GM08714 (cell line): ENCODE measurements around the gene ATOSA.

Experiments used
- H3K4me3 ChIP-seq: fragments of 200-500 bp; sonication (Bioruptor generic); 2 replicates; pipeline ENCODE4 v1.5.1; 2014; ENCODE audit warnings: mild to moderate bottlenecking, low read length, inconsistent platforms
- ZNF274 ChIP-seq: IDR thresholded peaks from 2 replicates; pipeline ENCODE4 v1.6.1; 2012; ENCODE audit warnings: mild to moderate bottlenecking, low read depth, low read length

The ATOSA gene

DNA sequence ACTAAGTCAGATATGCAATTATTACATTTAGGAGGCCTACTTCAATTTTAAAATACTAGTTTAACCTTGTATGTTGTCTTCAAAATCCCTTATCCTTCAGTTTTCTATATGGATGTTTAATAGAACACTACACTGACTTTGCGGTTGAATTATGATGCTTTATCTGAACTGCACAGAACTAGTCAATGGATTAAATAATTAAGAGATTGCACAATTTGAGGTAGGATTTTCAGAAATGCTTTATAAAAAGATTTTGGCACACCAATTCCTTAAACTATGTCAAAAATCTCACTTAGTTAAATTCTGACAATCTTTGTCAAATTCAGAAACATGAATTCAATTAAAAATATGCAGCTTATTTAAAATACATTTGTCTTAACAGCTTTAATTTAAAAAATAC is 28.1 kb downstream of the ATOSA start:
- TF ChIP-seq ZNF274 = no peak
- no peak overlapping the region; the same call in 1 of the 2 replicates for H3K4me3 ChIP-seq

DNA sequence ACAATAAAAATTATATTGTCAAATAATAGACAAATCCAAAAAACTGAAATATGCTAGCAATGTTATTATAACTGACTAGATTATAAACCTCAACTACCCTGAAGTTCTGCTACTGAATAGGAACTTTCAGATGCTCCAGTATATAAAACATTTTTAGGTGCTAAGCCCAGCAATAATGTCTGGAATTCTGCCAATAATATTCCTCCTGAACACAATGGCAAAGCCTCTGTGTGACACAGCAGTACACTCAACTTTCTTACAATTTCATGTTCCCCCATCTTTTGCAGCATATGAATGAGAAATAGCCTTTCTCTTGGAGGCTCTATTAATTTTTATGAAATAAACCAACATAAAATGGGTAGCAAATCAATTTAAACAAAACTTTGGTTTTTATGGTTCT is 29.5 kb downstream of the ATOSA start:
- H3K4me3 ChIP-seq = no peak overlapping the region
- no peak for TF ChIP-seq ZNF274

DNA sequence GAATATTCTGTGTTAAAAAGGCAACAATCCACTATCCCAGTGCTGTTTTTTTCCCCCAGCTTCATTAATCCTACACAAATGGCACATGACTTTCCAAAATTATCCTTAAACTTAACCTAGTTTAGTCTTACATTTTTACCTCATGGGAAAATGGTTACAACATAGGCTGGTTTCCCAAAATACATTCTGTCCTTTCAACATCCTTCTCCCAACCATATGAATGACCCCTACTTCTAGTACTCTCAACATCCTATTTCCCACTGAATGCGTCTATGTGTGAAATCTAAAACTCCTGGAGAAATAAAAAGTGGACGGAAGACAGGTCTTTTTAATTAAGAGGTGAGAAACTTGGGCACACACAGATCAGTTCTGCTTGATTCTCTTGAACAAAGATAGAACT is 33.3 kb downstream of the ATOSA start:
- TF ChIP-seq ZNF274 = no peak

DNA sequence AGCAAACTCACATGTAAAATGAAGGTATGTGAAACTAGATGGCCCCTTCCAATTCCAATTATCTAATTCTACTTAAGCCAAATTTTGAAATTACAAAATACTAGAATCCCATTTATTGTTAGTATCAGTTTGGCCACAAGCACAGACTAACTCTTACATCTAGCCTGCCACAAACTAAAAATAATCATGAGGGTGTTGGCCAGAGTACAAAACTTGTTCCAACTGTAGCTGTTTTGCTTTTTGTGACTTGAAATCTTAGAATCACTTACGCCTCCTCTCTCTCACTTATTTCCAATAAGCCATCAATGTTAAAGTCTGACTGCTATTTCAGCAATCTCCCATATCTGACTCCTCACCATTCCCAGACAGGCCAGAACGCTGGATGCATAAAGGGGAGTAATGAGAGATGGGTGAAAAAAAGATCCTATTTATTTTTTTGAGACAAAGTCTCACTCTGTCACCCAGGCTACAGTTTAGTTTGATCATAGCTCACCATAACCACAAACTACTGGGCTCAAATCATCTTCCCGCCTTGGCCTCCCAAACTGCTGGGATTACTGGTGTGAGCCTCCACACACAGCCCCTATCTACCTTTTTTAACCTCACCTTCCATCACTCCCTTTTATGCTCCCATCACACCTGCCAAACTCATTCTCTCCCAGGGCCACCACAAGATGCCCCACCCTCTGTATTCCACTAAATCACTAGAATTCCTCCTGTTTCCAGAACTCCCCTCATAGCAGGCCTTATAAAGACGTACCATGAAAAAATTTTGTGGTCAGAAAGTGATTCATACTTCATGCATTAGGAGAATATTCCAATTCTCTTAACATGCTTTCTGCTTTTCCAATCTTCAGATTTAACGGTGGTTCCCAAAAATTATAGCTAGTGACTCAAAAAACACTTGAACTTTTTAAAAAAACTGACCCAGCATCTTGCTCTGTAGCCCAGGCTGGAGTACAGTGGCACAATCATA is 36.5 kb downstream of the ATOSA start:
- TF ChIP-seq ZNF274 = no peak
- no peak overlapping the region for H3K4me3 ChIP-seq

More for the DNA sequence above, 33.3 kb downstream of the ATOSA start:
- H3K4me3 ChIP-seq = no peak overlapping the region

DNA sequence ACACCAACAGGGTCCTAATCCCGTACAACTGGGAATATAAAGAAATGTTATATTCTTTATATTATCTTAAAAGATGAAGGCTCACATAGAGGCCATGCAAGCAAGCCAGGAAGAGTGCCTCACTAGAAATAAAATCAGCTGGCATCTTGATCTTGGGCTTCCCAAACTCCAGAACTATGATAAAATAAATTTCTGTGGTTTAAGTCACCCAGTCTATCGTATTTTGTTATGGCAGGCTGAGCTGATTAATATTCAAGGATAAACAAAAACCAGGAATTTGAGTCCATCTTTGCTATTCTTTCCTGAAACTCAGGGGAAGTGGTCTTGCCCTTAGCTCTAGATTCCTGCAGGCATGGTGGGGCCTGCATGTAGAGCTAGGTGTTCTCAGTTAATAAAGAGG is 42.7 kb downstream of the ATOSA start:
- TF ChIP-seq ZNF274 = no peak
- no peak overlapping the region for H3K4me3 ChIP-seq

DNA sequence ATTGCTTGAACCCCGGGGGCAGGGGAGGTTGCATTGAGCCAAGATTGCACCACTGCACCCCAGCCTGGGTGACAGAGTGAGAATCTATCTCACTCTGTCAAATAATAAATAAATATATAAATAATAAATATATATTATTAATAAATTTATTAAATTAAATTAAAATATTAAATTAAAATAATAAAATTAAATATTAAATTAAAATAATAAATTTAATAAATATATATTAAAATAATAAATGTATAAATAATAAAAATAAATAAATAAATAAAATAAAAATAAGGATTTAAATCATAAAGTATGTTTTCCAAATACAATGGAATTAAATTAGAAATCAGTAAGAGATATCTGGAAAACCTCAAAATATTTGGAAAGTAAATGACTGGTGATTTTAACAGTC is 43.3 kb downstream of the ATOSA start:
- no peak for TF ChIP-seq ZNF274
- no peak overlapping the region for H3K4me3 ChIP-seq
